A204.1 (cell line): ENCODE data around the gene U2AF1L4.

Experiments
- FAIRE-seq: peaks from 2 replicates; lab custom pipeline; 2012; peaks lifted over from hg19 to GRCh38; lab: Jason Lieb, UNC

The U2AF1L4 gene

DNA sequence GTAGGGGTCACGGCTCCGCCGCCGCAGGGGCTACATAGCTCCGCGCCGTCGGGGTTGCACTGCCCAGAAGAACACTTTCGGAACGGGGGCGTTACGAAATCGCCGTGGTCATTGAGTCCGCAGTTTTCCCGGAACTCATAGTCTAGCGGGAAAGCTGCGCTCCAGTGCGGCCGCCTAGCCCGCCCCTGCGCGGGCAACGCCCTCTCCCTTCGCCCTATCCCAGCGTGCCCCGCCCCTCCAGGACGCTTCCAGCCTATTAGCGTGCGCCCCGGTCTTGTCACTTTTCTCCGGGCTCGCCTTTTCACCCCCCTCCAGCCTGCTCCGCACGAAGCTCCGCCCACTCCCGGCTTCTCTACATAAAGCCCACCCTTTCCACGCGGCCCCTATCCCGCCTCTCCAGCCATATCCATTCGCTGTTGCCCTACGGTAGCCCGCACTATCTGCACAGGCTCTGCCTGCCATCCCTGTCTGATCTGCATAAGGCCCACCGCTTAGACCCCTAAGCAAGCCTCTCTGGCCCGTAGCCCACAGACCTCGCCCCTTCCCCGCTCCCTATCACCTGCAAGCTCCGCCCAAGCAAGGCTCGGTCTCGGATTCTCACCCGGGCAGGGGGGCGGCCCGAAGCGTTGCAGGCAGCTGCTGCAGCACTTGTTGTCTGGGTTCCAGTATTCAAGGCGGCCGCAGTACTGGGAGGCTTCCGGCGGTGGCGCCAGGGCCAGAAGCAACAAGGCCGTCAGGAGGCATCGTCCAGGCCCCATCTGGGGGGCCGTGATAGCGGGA, 4.6 kb downstream of the U2AF1L4 start:
- FAIRE-seq = peak; percentile 86

DNA sequence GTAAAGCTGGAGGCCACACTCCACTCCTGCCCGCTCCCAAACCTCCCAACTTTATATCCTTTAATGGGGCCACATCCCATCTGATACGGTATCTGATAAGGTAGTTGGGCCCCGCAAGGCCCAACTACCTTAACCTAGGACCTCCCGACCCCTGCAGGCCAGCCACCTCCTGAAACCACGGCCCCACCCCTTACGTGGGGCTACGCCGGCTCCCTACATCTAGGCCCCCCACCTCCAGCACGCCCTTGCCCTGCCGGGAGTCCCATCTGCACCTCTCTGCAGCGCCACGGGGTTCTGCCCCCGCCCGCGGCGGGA, 5.2 kb downstream of the U2AF1L4 start:
- no peak for FAIRE-seq

DNA sequence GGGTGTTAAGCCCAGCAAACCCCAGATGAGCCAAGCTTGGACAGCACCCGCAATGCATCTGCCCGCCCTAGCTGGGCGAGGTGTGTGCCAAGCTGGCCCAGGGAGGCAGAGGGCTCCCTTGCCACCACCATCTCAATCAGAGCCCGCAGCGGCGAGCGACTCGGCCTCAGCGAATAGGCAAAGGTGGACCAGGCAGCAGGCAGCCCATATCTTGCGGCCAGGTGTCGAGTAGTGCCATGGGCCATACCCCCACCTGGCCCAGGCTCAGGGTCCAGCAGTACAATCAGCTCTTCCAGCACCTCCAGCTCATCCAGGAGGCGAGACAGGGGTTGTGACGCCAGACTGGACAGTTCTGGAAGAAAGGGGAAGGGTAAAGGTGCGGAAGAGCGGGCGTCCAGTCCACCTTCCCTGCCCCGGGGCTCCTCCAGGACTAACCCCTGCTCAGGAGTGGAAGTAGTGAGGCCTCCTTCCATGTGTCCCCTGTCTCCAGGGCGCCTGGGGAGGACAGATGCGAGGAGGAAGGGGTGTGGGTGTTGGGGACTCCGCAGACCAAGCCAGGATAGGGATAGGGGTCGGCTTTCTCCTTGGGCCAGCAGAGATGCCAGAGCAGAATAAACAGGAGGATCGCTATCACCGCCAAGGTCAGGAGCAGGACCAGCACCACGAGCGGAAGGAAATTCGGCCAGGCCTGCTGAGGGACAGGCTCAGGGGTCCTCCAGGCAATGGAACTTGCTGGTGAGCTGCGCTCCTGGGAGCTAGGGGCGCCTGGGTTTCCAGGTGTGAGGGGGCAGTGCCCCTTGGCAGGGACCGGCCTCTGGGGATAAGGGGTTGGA, 5.7 kb downstream of the U2AF1L4 start:
- FAIRE-seq = no peak

DNA sequence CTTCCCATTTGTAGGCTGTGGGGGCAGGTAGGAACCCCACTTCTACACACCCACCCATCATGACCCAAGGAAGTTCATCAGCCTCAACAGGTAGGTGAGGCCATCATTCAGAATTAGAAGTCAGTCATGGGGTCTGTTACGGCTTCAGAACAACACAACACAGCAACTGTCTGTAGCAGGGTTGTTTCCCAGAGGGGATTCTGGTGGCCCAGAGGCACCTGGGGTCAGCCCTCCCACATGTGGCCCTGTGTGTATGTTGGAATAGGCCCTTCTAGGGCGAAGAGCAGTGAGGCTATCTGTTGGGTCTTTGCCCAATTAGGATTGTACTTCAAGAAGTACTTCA, 6.4 kb downstream of the U2AF1L4 start:
- FAIRE-seq = no peak

DNA sequence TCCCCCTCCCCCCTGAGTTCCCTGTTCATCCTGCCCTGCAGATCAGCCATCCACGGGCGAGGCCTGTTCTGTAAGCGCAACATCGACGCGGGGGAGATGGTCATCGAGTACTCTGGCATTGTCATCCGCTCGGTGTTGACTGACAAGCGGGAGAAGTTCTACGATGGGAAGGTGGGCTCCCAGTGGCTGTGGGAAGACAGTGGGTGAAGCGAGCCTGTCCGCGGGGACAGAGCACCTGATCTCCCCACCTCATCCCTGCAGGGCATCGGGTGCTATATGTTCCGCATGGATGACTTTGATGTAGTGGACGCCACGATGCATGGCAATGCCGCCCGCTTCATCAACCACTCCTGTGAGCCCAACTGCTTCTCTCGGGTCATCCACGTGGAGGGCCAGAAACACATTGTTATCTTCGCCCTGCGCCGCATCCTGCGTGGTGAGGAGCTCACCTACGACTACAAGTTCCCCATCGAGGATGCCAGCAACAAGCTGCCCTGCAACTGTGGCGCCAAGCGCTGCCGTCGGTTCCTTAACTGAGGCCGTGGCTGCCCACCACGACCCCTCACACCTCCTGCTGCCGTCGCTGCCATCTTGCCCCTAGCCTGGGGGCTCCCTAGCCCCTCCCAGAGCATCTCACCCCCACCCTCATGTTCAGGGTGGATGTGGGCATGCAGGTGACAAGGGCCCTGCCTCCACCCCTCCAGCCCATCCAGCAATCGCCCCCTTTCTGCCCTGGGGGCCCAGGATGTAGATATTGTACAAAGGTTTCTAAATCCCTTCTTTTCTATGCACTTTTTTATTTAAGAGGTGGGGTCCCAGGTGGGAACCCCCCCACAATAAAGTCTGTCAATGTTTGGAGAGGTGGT, 7.0 kb downstream of the U2AF1L4 start:
- no peak for FAIRE-seq

DNA sequence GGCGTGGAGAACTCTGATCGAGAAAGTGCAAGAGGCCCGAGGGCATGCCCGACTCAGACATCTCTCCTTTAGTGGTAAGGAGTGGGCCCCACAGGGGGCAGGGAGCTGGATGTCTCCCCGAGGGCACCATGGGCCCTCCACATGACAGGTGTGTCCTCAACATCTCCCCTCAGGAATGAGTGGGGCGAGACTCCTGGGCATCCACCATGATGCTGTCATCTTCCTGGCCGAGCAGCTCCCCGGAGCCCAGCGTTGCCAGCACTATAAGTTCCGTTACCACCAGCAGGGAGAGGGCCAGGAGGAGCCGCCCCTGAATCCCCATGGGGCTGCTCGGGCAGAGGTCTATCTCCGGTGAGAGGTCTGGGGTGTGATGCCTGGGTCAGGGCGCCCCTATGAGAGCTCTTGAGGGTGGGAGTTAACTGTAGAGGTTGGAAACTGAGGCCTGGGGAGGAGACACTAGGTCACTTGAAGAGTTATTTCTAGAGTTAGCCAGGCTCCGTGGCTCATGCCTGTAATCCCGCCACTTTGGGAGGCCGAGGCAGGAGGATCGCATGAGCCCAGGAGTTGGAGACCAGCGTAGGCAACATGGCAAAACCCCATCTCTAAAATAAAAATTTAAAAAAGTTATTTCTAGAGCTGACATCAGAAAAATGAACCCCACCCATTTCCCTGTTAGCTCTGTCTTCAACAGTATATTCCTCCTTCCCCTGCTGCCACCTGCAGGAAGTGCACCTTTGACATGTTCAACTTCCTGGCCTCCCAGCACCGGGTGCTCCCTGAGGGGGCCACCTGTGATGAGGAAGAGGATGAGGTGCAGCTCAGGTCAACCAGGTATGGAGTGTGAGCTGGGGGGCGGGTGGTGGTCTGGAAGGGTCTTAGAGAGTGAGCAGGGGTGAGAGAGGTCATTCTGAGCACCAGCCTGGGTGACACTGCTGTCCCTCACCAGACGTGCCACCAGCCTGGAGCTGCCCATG, 8.0 kb downstream of the U2AF1L4 start:
- no peak for FAIRE-seq

DNA sequence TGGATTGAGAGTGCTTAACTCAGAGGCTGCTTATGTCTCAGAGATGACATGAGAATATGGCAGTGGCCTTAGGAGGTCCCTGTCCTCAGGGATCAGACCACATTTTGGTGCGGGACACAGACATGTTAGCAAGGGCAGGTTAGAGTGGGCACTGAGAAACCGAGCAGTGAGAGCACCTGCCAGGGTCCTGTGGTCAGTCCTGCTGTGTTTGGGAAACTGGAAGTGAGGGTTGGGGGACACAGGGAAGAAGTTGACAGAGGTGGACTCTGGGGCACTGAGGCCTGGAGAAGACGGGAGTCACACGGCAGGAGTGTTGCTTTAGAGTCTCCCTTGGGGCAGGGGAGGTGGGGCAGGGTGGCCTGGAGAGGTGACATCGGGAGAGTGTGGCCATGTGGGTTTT, 10.3 kb downstream of the U2AF1L4 start:
- no peak for FAIRE-seq

DNA sequence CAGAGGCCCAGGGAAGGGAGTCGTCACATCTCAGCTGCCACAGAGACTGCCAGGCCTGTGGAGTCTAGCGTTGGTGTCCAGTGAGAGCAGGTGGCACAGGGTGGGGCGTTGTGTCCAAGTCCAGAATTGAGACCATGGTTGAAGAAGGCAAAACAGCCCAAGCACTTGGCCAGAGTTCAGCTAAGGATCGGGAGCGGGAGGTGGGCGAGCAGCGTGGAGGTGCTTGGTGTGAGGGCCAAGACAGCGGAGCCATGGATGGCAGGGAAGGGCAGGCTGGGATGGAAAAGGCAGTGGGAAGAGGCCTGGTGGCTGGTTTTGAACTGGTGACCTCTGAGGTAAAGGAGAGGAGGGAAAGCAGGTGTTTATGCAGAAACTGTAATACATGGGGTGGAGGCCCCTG, 10.9 kb downstream of the U2AF1L4 start:
- no peak for FAIRE-seq

DNA sequence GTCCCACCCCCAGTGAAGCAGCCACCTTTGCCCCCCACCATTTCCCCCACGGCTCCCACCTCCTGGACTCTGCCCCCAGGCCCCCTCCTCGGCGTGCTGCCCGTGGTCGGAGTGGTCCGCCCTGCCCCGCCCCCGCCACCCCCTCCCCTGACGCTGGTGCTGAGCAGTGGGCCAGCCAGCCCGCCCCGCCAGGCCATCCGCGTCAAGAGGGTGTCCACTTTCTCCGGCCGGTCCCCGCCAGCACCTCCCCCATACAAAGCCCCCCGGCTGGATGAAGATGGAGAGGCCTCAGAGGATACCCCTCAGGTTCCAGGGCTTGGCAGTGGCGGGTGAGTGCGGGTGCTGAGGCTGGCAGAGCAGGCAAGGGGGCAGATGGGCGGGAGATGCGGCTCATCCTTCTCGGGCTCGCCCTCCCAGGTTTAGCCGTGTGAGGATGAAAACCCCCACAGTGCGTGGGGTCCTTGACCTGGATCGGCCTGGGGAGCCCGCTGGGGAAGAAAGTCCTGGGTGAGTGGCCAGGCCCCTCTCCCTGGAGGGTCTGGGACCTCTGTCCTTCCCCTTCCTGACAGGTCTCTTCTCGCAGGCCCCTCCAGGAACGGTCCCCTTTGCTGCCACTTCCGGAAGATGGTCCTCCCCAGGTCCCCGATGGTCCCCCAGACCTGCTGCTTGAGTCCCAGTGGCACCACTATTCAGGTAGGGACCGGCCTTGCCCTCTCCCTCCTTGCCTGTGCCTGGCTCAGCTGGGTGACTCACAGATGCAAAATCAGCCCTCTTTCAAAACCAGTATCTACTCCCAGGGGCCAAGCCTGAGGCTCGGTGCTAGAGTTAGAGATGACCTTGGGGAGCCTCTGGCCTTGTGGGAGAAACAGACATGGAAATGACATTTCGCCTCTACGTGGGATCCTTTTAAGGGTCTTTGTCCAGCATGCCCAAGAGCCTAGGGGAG, 11.8 kb downstream of the U2AF1L4 start:
- FAIRE-seq = no peak

DNA sequence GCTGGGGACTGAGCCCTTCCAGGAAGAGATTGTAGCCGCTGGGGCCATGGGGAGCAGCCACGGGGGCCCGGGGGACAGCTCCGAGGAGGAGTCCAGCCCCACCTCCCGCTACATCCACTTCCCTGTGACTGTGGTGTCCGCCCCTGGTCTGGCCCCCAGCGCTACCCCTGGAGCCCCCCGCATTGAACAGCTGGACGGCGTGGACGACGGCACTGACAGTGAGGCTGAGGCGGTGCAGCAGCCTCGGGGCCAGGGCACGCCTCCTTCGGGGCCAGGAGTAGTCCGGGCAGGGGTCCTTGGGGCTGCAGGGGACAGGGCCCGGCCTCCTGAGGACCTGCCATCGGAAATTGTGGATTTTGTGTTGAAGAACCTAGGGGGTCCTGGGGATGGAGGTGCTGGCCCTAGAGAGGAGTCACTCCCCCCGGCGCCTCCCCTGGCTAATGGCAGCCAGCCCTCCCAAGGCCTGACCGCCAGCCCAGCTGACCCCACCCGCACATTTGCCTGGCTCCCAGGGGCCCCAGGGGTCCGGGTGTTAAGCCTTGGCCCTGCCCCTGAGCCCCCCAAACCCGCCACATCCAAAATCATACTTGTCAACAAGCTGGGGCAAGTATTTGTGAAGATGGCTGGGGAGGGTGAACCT, 12.6 kb downstream of the U2AF1L4 start:
- FAIRE-seq = no peak

DNA sequence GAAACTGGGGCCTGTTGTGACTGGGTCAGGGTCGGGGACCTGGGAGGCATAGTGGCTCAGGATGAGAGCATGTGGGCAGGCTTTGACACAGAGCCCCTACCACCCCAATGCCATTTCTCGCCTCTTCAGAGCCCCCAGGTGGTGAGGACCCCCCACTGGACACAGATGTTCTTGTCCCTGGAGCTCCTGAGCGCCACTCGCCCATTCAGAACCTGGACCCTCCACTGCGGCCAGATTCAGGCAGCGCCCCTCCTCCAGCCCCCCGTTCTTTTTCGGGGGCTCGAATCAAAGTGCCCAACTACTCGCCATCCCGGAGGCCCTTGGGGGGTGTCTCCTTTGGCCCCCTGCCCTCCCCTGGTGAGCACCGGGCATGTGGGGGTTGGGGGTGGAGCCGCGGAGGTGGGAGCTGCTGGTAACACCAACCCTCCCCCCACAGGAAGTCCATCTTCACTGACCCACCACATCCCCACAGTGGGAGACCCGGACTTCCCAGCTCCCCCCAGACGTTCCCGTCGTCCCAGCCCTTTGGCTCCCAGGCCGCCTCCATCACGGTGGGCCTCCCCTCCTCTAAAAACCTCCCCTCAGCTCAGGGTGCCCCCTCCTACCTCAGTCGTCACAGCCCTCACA, 13.3 kb downstream of the U2AF1L4 start:
- FAIRE-seq = no peak

DNA sequence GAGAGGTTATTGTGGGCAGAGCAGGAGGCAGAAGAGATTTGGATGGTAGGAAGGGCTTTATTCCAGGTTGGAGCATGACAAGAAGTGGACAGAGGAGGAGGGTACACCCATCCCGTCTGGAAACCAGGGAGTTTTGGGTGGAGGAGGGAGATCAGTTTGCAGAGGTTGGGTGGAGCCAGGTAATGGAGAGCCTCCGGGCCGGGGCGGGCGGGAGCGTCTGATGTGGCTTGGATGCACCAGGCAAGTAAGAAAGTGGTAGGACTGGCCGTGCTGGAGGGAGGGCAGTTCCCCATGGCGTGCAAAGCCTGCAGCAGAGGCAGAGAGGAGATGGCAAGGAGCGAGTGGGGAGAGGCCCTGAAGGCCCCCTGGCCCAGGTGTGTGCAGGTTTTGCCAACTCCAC, 13.9 kb downstream of the U2AF1L4 start:
- FAIRE-seq = no peak

DNA sequence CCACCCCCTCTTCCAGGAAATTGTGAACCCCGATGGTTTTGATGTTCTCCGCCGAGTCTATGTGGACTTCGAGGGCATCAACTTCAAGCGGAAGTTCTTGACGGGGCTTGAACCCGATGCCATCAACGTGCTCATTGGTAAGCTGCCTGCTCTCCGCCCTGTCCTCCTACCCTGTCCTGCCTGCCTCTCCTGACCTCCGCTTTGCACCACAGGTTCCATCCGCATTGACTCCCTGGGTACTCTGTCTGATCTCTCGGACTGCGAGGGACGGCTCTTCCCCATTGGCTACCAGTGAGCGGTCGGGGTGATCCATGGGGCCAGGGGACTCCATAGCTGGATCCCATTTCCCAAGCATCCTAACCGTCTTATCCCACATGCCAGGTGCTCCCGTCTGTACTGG, 14.9 kb downstream of the U2AF1L4 start:
- no peak for FAIRE-seq

DNA sequence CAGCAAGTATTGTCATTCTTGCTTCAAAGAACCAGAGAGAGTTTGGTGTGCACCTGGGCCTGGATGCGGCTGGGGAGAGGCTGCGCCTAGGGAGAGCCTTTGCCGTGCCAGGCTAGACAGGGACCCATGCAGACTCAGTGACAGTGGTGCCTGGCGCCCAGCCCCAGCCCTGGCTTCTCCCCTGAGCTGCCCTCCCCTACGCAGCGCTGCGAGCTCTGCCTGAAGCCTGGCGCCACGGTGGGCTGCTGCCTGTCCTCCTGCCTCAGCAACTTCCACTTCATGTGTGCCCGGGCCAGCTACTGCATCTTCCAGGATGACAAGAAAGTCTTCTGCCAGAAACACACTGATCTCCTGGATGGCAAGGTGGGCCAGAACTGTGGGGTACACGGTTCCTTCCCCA, 15.5 kb downstream of the U2AF1L4 start:
- FAIRE-seq = no peak

DNA sequence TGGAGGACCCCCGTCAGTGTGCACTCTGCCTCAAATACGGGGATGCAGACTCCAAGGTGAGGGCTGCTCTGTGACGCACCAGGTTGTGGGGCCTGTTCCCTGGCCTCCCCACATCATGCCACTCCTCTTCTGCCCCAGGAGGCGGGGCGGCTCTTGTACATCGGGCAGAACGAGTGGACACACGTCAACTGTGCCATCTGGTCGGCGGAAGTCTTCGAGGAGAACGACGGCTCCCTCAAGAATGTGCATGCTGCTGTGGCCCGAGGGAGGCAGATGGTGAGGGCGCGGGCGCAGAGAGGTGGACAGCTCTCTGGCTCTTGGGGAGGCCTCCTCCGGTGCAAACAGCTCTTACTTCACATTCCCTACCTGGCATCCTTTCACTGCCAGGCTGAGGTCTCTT, 16.2 kb downstream of the U2AF1L4 start:
- no peak for FAIRE-seq

DNA sequence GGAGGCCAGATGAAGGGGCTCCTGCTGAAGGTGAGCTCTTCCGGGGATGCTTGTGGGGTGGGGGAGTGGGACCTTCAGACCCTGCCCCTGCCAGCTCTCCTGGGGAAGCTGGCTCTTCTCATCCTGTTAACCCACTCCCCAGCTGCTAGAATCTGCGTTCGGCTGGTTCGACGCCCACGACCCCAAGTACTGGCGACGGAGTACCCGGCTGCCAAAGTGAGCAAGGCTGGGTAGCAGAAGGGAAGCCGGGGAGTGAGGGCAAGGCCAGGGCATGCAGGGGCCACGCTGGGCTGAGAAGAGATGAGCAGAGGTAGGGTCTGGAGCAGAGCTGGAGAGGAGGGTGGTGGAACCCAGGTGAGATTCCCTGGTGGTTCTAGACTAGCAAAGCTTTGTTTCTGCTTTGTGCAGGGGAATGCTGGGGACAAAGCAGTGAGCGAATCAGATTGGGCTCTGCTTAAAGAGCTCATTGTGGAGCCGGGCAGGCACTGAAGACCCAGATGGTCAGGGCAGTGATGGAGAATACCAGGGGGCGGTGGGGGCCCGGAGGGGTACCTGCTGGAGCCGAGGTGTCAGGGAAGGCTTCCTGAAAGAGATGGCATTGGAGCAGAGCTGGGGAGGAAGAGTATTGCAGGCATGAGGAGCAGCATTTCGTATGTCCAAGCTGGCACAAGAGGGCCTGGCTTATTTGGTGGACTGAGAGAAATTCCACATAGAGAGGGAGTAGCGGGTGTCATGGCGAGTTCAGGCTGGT, 17.1 kb downstream of the U2AF1L4 start:
- FAIRE-seq = no peak

DNA sequence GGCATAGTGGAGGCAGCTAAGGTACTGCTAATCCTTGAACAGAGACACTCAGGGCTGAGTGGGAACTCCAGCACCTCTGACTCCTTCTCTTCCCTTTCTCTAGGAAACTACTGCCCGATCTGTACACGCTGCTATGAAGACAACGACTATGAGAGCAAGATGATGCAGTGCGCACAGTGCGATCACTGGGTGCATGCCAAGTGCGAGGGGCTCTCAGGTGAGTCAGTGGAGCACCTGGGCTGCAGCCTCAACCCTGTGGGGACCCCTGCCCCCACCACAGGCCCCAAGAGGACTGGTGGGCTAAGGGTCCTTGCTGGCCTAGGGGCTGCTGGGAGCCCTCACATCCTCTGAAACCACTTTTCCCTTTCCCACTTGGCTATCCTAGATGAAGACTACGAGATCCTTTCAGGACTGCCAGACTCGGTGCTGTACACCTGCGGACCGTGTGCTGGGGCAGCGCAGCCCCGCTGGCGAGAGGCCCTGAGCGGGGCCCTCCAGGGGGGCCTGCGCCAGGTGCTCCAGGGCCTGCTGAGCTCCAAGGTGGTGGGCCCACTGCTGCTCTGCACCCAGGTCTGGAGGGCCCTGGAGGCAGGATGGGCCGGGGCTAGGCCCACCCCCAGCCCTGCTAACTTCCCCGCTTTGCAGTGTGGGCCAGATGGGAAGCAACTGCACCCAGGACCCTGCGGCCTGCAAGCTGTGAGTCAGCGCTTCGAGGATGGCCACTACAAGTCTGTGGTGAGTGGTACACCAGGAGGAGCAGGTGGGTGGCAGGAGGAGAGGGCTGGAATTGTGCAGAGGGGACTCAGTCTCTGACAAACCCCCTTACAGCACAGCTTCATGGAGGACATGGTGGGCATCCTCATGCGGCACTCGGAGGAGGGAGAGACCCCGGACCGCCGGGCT, 17.9 kb downstream of the U2AF1L4 start:
- FAIRE-seq = no peak
